ENCODE measurements around the gene FCGBP.

GRCh38 chr19:39924389-39924788 is 10.0 kb downstream of the FCGBP start:
- TF ChIP-seq ZNF274 (IDR thresholded peaks at IDR 0.05; ENCODE audit: low read depth, low read length) (no peak), YY1 (IDR thresholded peaks at IDR 0.05; ENCODE audit: insufficient read depth, insufficient read length) (no peak)

Data from NT2/D1 (cell line).